T-helper 17 cell (primary cell): Measurements from ENCODE around the gene DGCR2. TPM values are rescaled to one million over a fixed set of nuclear protein-coding genes. Genes with fewer than 3 reads are reported as not detected.
"Not testable (repeated sequence)": the region's sequence is repeated elsewhere in the genome, so short reads cannot be mapped to it uniquely, and the experiment has no call there.

Experiments used
- ATAC-seq: fragments of 150-1000 bp; cut with Tn5 transposase; 2 replicates; pipeline ENCODE4 v1.10.0; 2021; ENCODE audit warnings: mild to moderate bottlenecking, moderate library complexity
- DNase-seq, 3 donors: peaks; one replicate each; pipeline versions ENCODE4 v3.0.0 to v3.0.0-alpha.2; 2020 to 2021
- H3K9me3 ChIP-seq: one replicate; pipeline ENCODE4 v1.7.0; 2013; ENCODE audit warnings: low read length, mild to moderate bottlenecking; ENCODE audit not compliant: control insufficient read depth, poor library complexity, severe bottlenecking
- H3K27ac Mint-ChIP-seq: one replicate; pipeline ENCODE4 v1.8.0; 2022; ENCODE audit warnings: mild to moderate bottlenecking, moderate library complexity, mixed read lengths
- H3K27me3 Mint-ChIP-seq: one replicate; pipeline ENCODE4 v1.8.0; 2022; ENCODE audit warnings: mixed read lengths
- H3K36me3 Mint-ChIP-seq: one replicate; pipeline ENCODE4 v1.8.0; 2022; ENCODE audit warnings: low read depth, mixed read lengths
- H3K4me1 Mint-ChIP-seq: one replicate; pipeline ENCODE4 v1.8.0; 2022; ENCODE audit warnings: mild to moderate bottlenecking, mixed read lengths
- H3K4me3 Mint-ChIP-seq: one replicate; pipeline ENCODE4 v1.8.0; 2022; ENCODE audit warnings: mild to moderate bottlenecking, moderate library complexity, mixed read lengths
- total RNA-seq, 4 donors: library from RNA in 2 of 4; stranded (reverse) in 2 of 4; gene quantifications; one replicate each; pipeline ENCODE4 v1.2.3 and lab custom pipeline; 2022 to 2026

Gene DGCR2
- total RNA-seq, 2 donors from 2014 or later: 37.7 TPM

DNA sequence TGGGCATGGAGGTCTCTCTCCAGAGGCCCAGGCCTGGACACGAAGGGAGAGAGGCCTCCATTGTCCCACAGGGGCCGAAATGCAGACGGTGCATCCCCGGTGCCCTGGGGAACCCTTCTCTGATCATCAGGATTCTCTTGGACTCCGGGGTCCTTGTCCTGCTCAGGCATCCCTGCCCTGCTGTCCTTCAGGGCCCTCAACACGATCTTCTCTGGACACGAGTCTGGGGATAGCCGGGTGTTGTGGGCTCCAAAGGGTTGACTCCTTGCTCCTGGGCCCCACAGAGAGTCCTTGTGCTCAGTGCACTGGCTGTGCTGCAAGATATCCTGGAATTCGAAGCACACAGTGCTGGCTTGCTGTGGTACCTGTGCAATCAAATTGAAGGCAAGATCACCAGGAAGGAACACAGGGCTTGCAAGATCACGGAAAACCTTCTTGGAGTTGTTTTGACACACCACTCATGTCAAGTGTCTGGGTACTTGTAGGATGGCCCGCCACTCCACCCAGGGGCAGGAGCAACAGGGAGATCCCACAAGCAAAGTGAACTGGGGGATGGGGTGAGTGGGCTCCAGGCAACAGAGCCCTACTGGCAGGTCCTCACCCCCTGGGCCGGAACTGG is 124.8 kb downstream of the DGCR2 start:
- DNase-seq: no peak
- H3K9me3 ChIP-seq: no peaks in the 10 kb centered on the region
- Mint-ChIP-seq H3K36me3 (no peaks in the 10 kb centered on the region), H3K4me1 (peaks cover 4% of the 10 kb centered on the region), H3K27ac (no peak overlapping the region), H3K27me3 (peaks cover 55% of the 10 kb centered on the region), H3K4me3 (no peak overlapping the region)
- ATAC-seq: no peak

DNA sequence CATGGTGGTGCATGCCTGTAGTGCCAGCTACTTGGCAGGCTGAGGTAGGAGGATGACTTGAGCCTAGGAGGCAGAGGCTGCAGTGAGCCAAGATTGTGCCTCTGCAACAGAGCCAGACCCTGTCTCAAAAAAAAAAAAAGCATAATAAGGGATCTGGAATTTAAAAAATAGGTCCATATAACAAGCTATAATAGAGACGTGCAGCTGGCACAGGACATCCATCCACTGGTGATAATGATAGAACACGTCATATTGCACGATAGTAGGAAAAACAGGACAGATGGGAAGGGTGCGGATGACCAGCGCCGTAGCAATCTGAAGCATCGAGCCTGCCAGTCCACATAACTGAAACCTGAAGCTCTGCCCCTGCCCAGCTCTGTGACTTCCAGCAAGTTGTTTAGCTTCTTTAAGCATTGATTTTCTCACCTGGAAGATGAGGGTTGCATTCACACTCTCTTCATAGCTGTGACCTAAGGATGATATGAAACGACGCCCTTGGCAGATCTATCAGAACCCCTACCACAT is 125.8 kb downstream of the DGCR2 start:
- no peak overlapping the region for H3K27ac Mint-ChIP-seq
- peaks cover 4% of the 10 kb centered on the region for H3K4me1 Mint-ChIP-seq
- peaks cover 55% of the 10 kb centered on the region for H3K27me3 Mint-ChIP-seq
- no peaks in the 10 kb centered on the region for H3K9me3 ChIP-seq
- no peaks in the 10 kb centered on the region for H3K36me3 Mint-ChIP-seq
- no peak overlapping the region for H3K4me3 Mint-ChIP-seq
- ATAC-seq (no peak), DNase-seq (no peak)

DNA sequence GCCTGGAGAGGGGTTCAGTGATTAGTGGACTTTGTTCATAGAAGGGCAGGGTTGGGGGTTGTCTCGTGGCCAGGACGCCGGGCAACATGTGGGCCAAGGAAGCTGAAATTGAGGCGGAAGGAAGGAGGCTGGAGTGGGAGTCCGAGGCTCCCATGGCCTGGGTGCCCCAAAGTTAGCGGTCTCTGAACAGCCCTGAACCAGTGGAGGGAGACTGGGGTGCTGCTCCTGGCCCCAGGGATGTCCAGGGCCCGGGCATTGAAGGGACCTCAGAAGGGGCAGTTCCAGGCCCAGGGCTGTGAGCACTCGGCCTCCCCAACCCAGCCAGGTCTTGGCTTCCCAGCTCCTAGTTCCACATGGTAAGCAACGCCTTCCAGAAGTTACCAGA is 126.9 kb downstream of the DGCR2 start:
- Mint-ChIP-seq H3K4me3 (no peak overlapping the region), H3K36me3 (no peaks in the 10 kb centered on the region), H3K27me3 (peaks cover 55% of the 10 kb centered on the region), H3K27ac (no peak overlapping the region), H3K4me1 (peaks cover 2% of the 10 kb centered on the region)
- no peak for DNase-seq
- no peaks in the 10 kb centered on the region for H3K9me3 ChIP-seq
- no peak for ATAC-seq

GRCh38 chr22:18994701-18995326 is 127.4 kb downstream of the DGCR2 start:
- Mint-ChIP-seq H3K4me1 (peaks cover 2% of the 10 kb centered on the region), H3K36me3 (no peaks in the 10 kb centered on the region), H3K4me3 (no peak overlapping the region), H3K27me3 (peaks cover 56% of the 10 kb centered on the region), H3K27ac (no peak overlapping the region)
- ATAC-seq: no peak
- DNase-seq: no peak
- no peaks in the 10 kb centered on the region for H3K9me3 ChIP-seq

- no peak for ATAC-seq
- no peak for DNase-seq
- Mint-ChIP-seq H3K4me1 (peaks cover 2% of the 10 kb centered on the region), H3K4me3 (no peak overlapping the region), H3K27me3 (peaks cover 58% of the 10 kb centered on the region), H3K27ac (no peak overlapping the region), H3K36me3 (no peaks in the 10 kb centered on the region)
- no peaks in the 10 kb centered on the region for H3K9me3 ChIP-seq
Observed at GRCh38 chr22:18994056-18994455, 128.2 kb downstream of the DGCR2 start.

DNA sequence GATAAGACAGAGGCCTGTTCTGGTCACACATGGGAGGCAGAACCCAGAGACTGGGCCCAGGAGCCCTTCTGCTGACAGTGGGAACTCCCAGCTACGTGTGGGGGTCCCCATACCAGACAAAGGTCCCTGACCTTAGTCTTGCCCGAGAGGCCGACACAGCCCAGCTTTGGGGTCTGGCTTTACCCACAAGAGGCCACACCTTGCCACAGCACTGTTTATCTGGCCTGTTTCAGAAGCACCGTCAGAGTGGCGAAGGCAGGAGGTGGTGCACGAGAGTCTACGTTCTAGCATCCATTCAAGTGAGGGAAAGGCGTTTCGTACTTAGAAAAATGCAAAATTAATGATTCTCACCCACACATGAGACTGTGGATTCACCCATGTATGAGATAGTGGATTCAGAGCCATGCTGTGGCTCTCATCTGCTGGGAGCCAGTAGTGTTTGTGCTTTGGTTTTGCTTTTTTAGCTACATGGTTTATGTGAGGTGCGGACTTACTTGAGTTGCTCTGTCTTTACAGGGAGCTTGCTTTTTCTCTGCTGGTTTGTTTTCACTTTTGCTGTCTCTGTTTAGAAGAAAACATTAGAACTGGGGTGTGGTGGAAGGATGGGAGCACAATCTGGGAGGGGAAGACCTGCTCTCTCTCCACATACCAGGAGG is 129.5 kb downstream of the DGCR2 start:
- H3K9me3 ChIP-seq: no peaks in the 10 kb centered on the region
- H3K27me3 Mint-ChIP-seq: peaks cover 56% of the 10 kb centered on the region
- no peak for ATAC-seq
- H3K4me1 Mint-ChIP-seq: peaks cover 2% of the 10 kb centered on the region
- H3K36me3 Mint-ChIP-seq: no peaks in the 10 kb centered on the region
- H3K4me3 Mint-ChIP-seq: no peak overlapping the region
- no peak for DNase-seq
- no peak overlapping the region for H3K27ac Mint-ChIP-seq

DNA sequence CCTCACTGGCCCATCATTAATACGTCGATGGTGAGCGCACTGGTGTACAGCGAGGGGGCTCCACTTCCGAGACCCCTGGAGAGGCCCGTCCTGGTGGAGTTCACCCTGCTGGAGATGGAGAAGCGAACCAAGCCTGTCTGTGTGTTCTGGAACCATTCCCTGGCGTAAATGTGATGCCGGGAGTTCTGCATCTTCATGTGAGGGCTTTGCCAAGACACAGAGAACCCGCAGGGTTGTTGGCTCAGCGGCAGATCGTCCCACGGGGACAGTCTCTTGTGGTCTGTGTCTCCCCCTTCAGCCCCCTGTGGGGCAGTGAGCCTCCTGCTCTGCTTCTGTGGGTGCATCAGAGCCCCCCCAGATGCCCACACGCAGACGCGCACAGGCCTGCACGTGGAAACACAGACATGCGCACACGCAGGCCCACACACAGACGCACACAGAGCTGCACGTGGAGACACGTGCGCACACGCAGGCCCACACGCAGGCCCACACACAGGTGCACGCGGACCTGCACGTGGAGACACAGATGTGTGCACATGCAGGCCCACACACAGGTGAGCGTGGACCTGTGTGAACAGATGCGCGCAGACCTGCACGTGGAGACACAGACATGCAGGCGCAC is 130.3 kb downstream of the DGCR2 start:
- Mint-ChIP-seq H3K27ac (no peak overlapping the region), H3K27me3 (peaks cover 48% of the 10 kb centered on the region), H3K36me3 (no peaks in the 10 kb centered on the region), H3K4me1 (peaks cover 2% of the 10 kb centered on the region), H3K4me3 (no peak overlapping the region)
- ATAC-seq (no peak), DNase-seq (no peak)
- no peaks in the 10 kb centered on the region for H3K9me3 ChIP-seq

DNA sequence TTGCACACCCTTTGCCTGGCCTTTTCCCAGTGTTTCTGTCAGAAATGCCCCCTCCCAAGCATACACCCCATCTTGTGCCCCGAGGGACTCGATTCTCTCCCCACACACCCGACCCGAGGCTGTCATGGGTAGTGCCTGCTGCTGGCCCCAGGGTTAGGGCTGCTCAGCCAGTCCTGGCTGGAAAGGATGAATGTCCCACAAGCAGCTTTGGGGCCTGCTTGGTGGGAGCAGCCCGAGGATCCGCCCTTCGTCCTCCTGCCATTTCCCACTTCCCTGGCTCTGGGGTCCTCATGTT is 131.1 kb downstream of the DGCR2 start:
- ATAC-seq (no peak), DNase-seq (no peak)
- no peaks in the 10 kb centered on the region for H3K36me3 Mint-ChIP-seq
- peaks cover 42% of the 10 kb centered on the region for H3K27me3 Mint-ChIP-seq
- no peak overlapping the region for H3K4me3 Mint-ChIP-seq
- no peaks in the 10 kb centered on the region for H3K9me3 ChIP-seq
- H3K4me1 Mint-ChIP-seq: peaks cover 2% of the 10 kb centered on the region
- H3K27ac Mint-ChIP-seq: no peak overlapping the region

DNA sequence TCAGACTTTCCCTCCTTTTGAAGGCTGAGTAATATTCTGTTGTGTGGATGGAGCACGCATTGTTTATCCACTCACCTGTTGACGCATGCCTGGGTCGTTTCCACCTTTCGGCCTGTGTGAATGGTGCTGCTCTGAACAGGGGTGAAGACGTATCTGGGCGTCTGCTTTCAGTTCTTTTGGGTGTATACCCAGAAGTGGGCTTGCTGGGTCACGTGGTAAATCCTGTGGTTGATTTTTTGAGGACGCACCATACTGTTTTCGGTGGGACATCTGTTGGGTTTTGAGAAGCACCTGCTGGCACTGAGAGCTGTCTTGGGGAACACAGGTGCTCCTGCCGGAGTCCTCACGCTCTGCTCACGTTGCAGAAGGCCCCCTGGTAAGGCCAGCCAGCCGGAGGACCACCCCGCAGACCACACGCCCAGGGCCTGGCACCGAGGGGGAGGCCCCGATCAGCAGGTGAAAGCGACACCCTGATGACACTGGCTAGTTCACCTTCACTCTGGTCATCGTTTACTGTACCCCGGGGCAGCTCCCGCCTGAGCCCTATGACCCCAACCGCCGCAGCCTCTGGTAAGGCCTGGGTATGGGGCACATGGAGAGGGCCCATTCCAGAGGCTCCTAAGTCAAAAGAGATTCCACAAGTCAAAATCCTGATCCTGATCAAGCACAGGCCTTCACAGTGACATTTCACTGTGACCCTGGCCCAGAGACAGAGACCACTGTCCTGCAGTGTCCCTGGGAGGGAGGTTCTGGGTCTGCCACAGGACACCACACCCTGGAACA is 131.7 kb downstream of the DGCR2 start:
- H3K4me3 Mint-ChIP-seq: no peak overlapping the region
- H3K27me3 Mint-ChIP-seq: peaks cover 42% of the 10 kb centered on the region
- H3K4me1 Mint-ChIP-seq: peaks cover 2% of the 10 kb centered on the region
- DNase-seq (no peak), ATAC-seq (no peak)
- no peak overlapping the region for H3K27ac Mint-ChIP-seq
- no peaks in the 10 kb centered on the region for H3K9me3 ChIP-seq
- H3K36me3 Mint-ChIP-seq: no peaks in the 10 kb centered on the region

DNA sequence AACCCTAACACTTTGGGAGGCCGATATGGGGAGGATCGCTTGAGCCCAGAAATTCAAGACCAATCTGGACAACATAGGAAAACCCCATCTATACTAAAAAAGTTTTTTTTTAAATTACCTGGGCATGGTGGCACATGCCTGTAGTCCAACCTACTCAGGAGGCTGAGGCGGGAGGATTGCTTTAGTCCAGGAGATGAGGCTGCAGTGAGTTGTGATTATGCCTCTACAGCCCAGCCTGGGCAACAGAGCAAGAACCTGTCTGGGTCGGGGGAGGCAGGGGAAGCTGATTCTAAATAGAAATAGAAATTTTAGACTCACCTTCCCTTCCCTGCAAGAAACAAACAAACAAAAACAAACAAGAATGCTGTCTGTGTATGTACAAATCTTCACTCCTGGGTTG is 133.3 kb downstream of the DGCR2 start:
- Mint-ChIP-seq H3K27me3 (peaks cover 34% of the 10 kb centered on the region), H3K27ac (no peak overlapping the region), H3K36me3 (no peaks in the 10 kb centered on the region), H3K4me1 (peaks cover 2% of the 10 kb centered on the region), H3K4me3 (no peak overlapping the region)
- no peak for ATAC-seq
- no peak for DNase-seq
- no peaks in the 10 kb centered on the region for H3K9me3 ChIP-seq

- H3K9me3 ChIP-seq: no peaks in the 10 kb centered on the region
- no peak for ATAC-seq
Observed at GRCh38 chr22:18987765-18988164, 134.4 kb downstream of the DGCR2 start.

DNA sequence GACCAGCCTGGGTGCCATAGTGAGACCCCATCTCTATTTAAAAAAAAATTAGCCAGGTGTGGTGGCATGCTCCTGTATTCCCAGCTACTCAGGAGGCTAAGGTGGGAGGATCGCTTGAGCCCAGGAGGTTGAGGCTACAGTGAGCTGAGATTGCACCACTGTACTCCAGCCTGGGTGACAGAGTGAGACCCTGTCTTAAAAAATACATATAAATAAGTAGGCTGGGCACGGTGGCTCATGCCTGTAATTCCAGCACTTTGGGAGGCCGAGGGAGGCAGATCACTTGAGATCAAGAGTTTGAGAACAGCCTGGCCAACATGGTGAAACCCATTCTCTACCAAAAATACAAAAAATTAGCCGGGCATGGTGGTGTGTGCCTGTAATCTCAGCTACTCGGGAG is 135.1 kb downstream of the DGCR2 start:
- H3K4me3 Mint-ChIP-seq, DNase-seq, H3K4me1 Mint-ChIP-seq, H3K27ac Mint-ChIP-seq, H3K36me3 Mint-ChIP-seq, ATAC-seq, H3K9me3 ChIP-seq: not testable (repeated sequence)
- peaks cover 16% of the 10 kb centered on the region for H3K27me3 Mint-ChIP-seq

More at GRCh38 chr22:18987765-18988164, 134.4 kb downstream of the DGCR2 start:
- DNase-seq: no peak
- H3K4me3 Mint-ChIP-seq: no peak overlapping the region
- H3K4me1 Mint-ChIP-seq: no peaks in the 10 kb centered on the region
- H3K27ac Mint-ChIP-seq: no peak overlapping the region
- no peaks in the 10 kb centered on the region for H3K36me3 Mint-ChIP-seq
- peaks cover 22% of the 10 kb centered on the region for H3K27me3 Mint-ChIP-seq
